ENCODE data around the gene FUT3.
"Not testable (repeated sequence)": the region's sequence is repeated elsewhere in the genome, so short reads cannot be mapped to it uniquely, and the experiment has no call there.

FUT3 gene

GRCh38 chr19:5851302-5851701, at the start of gene FUT3:
TSS of gene FUT3 (minus strand) at chr19:5851449.
- no peak for DNase-seq

- no peak for DNase-seq
Observed at GRCh38 chr19:5900976-5901375, 49.7 kb upstream of the FUT3 start.

- DNase-seq: no peak
Observed at GRCh38 chr19:5899728-5900526, 48.7 kb upstream of the FUT3 start.

GRCh38 chr19:5897189-5897969, 46.1 kb upstream of the FUT3 start:
- DNase-seq: no peak

- no peak for DNase-seq
Observed at GRCh38 chr19:5896365-5897076, 45.3 kb upstream of the FUT3 start.

GRCh38 chr19:5895890-5896289, 44.6 kb upstream of the FUT3 start:
- DNase-seq: no peak

- no peak for DNase-seq
Observed at GRCh38 chr19:5895409-5895808, 44.2 kb upstream of the FUT3 start.

GRCh38 chr19:5894704-5895349, 43.6 kb upstream of the FUT3 start:
- DNase-seq: no peak

- DNase-seq: no peak
Observed at GRCh38 chr19:5893907-5894703, 42.9 kb upstream of the FUT3 start.

GRCh38 chr19:5893296-5893903, 42.2 kb upstream of the FUT3 start:
- DNase-seq: no peak

GRCh38 chr19:5892772-5893275, 41.6 kb upstream of the FUT3 start:
- no peak for DNase-seq

- no peak for DNase-seq
Observed at GRCh38 chr19:5891938-5892771, 40.9 kb upstream of the FUT3 start.

- DNase-seq: no peak
Observed at GRCh38 chr19:5891572-5891937, 40.3 kb upstream of the FUT3 start.

GRCh38 chr19:5890099-5890498, 38.9 kb upstream of the FUT3 start:
- no peak for DNase-seq

- DNase-seq: no peak
Observed at GRCh38 chr19:5889288-5889971, 38.2 kb upstream of the FUT3 start.

GRCh38 chr19:5884065-5884811, 33.0 kb upstream of the FUT3 start:
- DNase-seq: not testable (repeated sequence)

- not testable (repeated sequence) for DNase-seq
Observed at GRCh38 chr19:5883157-5883873, 32.1 kb upstream of the FUT3 start.

- no peak for DNase-seq
Observed at GRCh38 chr19:5882421-5882968, 31.2 kb upstream of the FUT3 start.

Data from NCI-H226 (cell line).